Stimulated activated CD8-positive, alpha-beta memory T cell treated with anti-CD3 and anti-CD28 coated beads, Interleukin-12 subunit alpha, Interleukin-12 subunit beta, amount 100 ng/mL, for 24 hours (primary cell): ENCODE data around the gene IRGC.

Experiments used
- DNase-seq: peaks from one replicate; pipeline ENCODE4 v3.0.0-alpha.2; 2020; ENCODE audit errors: extremely low read depth

Gene IRGC

GRCh38 chr19:43690890-43691289 is 25.0 kb upstream of the IRGC start:
- DNase-seq: no peak

- DNase-seq: no peak
These were observed 24.1 kb upstream of the IRGC start for GRCh38 chr19:43691755-43692154.

GRCh38 chr19:43692385-43692784 is 23.5 kb upstream of the IRGC start:
- DNase-seq: no peak

- DNase-seq: no peak
These were observed 23.0 kb upstream of the IRGC start for GRCh38 chr19:43692877-43693276.

DNA sequence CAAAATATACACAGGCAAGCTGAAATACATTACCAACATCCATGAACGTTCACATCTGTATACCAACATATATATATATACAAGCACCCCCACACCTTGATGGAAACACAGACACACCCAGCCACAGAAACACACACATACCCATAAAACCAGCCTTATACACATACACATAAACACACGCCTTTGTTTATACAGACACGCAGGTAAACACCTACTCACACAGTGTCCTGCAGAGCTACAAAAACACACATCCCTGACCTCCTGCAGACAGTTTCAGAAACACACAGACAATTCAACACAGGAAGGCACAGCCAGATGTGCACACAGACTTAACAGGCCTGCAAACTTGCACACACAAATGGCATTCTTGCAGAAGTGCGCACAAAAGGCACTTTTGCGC is 21.3 kb upstream of the IRGC start:
- DNase-seq: no peak

GRCh38 chr19:43695985-43696704 is 19.7 kb upstream of the IRGC start:
- DNase-seq: no peak

GRCh38 chr19:43697295-43697694 is 18.6 kb upstream of the IRGC start:
- no peak for DNase-seq

DNA sequence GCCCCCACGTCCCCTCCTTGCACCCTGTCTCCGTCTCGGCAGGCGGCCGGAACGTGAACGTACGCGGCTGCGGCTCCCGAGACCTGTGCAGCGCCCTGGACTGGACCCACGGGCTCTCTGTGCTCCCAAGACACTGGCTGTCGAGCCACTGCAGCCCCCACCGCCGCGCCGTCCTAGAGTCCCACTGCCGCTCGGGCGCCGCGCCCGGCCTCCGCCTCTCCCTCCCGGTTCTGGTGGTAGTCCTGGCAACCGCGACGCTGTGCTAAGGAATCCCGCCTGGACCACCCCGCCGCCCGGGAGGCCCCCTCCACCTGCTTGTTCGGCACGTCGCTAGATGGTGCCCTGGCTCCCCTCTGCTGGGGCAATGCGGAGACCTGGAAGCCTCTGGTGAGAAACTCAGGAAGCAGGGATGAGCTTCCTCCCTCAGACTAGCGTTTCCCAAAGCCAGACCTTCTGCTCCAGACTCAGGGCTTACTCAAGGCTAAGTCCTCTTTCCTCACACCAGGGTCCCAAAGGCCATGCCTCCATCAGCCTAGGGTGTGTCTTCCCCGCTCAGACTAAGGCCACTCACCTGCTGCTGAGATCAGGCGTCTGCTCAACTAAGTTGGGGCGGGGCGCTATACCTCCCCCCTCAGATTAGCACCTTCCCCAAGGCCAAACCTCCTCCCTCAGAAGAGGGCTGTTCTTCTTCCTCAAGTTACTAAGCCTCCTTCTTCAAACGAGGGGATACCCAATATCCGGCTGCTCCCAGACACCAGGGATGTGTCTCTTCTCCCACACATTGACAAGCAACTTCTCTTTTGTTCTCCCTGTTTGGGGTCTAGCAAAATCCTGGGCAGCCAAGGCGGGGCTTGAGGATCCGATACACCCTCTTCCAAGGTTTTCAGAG is 16.1 kb upstream of the IRGC start:
- no peak for DNase-seq

DNA sequence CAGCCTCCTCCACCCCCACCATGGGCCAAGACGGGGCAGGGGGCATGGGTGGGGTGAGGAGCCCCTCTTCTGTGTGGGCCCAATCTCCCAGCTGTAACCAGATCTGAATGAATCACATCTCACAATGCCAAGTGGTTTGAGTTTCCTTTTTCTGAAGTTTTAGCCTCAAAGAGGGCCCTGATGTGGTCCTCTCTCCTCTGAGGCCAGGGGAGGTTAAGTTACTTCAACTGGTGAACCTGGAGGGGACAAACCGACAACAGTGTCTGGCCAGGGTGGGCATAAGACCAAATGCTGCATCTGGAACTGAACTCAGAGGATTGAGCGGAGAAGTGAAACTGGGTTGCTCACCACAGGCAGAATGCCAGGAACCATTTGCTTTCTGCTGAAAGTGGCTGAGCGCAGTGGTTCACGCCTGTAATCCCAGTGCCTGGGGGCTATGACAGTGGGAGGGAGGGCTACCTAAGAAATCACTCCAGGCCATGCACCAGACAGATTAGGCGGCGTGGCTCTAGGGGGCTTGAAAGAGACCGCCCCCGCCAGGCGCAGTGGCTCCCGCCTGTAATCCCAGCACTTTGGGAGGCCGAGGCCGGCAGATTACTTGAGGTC is 15.4 kb upstream of the IRGC start:
- no peak for DNase-seq

GRCh38 chr19:43704002-43704705 is 11.7 kb upstream of the IRGC start:
- no peak for DNase-seq

GRCh38 chr19:43705729-43706128 is 10.1 kb upstream of the IRGC start:
- no peak for DNase-seq

DNA sequence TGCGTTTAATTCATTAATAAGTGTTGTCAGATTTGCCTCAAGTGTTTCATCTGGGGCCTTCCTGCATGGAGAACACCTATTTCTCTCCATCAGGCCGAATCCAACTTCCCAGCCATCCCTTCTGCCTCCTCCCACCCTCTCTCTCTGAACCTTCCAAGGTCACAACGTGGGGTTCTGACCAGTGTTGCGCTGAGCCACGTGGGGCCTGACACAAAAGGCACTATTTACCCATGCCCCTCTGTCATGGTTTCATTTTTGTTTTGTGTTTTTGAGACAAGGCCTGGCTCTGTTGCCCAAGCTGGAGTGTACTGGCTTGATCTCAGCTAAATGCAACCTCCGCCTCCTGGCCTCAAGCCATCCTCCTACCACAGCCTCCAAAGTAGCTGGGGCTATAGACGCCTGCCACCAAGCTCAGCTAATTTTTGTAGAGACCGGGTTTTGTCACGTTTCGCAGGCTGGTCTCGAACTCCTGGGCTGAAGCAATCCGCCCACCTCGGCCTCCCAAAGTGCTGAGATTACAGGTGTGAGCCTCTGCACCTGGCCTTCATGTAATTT is 8.6 kb upstream of the IRGC start:
- no peak for DNase-seq

DNA sequence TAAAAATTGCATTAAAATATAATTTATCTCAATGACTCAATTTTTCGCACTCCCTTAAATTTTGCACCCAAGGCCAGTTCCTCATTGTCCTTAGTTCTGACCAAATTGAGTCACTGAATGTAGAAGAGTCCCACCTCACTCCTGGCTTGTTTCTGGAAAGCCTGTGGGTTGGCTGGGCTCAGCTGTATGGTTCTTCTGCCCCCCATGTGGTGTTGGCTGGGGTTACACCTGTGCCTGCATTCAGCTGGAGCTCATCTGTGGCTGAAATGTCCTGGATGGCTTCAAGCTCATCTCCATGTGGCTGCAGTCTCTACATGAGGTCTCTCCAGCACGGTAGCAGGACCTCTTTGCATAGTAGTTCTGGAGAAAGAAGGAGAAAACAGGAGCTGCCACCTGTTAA is 7.2 kb upstream of the IRGC start:
- DNase-seq: no peak

DNA sequence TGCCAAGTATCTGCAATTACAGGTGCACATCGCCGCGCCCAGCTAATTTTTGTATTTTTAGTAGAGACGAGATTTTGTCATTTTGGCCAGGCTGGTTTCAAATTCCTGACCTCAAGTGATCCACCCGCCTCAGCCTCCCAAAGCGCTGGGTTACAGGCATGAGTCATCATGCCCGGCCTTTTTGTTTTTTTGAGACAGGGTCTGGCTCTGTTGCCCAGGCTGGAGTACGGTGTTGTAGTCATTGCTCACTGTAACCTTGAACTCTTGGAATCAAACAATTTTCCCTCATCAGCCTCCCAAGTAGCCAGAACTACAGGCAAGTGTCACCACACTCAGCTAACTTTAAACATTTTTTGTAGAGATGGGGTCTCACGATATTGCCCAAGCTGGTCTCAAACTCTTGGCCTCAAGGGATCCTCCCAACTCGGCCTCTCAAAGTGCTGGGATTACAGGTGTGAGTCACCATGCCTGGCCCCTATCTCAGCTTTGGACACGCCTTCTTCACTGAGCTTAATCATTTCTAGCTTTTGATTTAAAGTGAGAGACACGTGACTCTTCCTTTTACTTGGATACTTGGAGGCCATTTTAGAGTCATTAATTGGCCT is 4.0 kb upstream of the IRGC start:
- no peak for DNase-seq

- DNase-seq: no peak
These were observed 2.7 kb upstream of the IRGC start for GRCh38 chr19:43713208-43713607.

GRCh38 chr19:43718627-43719377 is 2.9 kb downstream of the IRGC start:
- DNase-seq: no peak

GRCh38 chr19:43719378-43719868 is 3.5 kb downstream of the IRGC start:
- no peak for DNase-seq

DNA sequence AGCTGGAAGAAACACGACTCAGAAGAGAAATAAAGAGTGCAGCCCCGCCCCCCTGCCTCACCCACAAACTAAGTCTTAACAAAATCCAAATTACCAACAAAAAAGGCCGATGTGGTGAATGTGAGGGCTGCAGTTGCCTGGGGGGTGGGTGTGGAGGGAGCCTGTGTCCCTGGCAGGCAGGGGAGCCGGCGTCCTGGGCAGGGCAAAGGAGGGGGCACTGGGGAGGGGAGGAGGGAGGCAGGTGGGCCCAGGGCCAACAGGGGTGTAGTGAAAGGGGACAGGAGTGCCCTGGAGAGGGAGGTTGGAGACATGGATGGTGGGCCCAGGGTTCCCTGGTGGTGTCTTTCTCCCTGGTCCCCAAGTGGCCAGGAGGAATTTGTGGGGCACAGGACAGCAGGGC is 4.0 kb downstream of the IRGC start:
- no peak for DNase-seq

GRCh38 chr19:43720936-43721335 is 5.1 kb downstream of the IRGC start:
- DNase-seq: no peak

GRCh38 chr19:43721469-43722048 is 5.7 kb downstream of the IRGC start:
- no peak for DNase-seq
